Renal pelvis (tissue), 4 donors: ENCODE measurements around the gene SLC16A14. TPM values are rescaled to one million over a fixed set of nuclear protein-coding genes. Genes with fewer than 3 reads are reported as not detected.

Experiments
- DNase-seq: peaks from one replicate; pipeline ENCODE4 v3.0.0-alpha.2; 2013
- polyA plus RNA-seq, 3 donors: library from polyadenylated mRNA; unstranded; fragments of 120-200 nt; gene quantifications; one replicate each; pipeline ENCODE4 v1.2.1, GENCODE V29; 2013; ENCODE audit not compliant: insufficient read length in 3 of 3

The SLC16A14 gene
- polyA plus RNA-seq, 3 donors: 6.5 to 6.9 (median 6.7) TPM

GRCh38 chr2:230048010-230048671 lies 20.6 kb downstream of the SLC16A14 start:
- no peak for DNase-seq

GRCh38 chr2:230046491-230046890 lies 22.2 kb downstream of the SLC16A14 start:
- no peak for DNase-seq

DNA sequence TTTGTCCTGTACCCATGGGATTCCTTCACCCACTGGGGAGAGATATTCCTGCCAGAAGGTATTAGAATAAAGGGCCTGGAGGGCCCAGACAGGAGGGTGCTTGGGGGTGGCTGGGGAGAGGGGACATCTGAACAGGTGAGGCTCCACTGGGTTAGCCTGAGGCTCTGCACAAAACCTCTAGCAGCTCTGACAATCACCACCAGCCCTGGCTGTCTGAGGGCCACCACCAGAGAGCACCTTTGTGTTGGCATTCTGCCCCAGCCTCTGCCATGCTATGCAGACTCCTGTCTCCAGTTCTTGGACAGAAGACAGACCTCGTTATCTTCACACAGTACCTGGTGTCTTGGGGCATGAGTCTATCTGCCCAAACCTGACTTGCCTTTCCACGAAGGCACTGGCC lies 25.3 kb downstream of the SLC16A14 start:
- DNase-seq: no peak

GRCh38 chr2:230043025-230043424 lies 25.7 kb downstream of the SLC16A14 start:
- no peak for DNase-seq

- DNase-seq: no peak
These were observed 26.5 kb downstream of the SLC16A14 start for GRCh38 chr2:230042195-230042594.

DNA sequence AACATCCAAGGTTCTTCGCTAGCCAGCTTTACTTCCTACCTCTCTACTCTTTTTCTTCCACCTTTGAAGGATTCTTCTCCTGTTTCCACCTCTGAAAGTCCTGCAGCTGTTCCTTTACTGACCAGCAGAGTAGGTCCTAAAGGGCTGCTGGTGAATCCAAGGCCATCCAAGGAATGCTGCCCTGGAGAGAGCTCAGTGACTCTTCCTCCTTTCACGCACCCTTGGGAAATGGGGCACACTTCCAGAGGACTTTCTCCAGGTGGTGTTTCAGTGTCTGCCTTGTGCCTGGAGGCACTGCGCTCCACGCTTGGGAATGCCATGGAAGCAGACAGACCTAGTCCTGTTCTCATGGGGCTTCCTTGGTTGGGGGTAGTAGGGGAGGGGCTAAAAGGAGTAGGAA lies 45.4 kb downstream of the SLC16A14 start:
- DNase-seq: no peak

- DNase-seq: no peak
These were observed 49.0 kb downstream of the SLC16A14 start for GRCh38 chr2:230019742-230020141.

GRCh38 chr2:230018153-230018552 lies 50.6 kb downstream of the SLC16A14 start:
- no peak for DNase-seq

GRCh38 chr2:230016844-230017243 lies 51.9 kb downstream of the SLC16A14 start:
- DNase-seq: no peak

DNA sequence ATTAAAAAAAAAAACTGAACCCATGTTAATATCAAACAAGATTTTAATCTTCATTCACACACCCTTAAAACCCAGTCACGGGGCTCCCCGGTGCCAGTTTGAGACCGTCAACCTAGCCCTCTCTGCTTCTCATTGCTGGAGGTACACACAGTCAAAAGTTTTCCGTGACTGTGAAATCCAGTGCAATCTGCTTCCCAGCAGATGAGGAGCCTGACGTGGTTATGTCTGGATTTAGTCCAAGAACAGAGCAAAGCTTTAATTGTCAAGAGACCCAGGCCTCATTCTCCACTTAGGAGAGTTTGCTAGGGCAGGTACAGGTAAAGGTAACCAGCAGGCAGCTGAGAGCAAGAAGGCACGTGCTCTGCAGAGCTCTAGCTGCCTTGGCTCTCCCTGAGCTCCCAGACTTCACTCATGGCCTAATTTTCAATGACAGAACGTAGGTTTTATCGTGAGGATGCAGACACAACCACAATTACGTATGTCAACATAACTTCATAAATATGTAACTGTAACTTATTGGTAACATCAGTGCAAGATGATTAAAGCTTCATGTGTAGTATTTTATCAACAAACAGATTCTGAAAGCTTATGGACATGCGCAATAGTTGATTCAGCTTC lies 56.3 kb downstream of the SLC16A14 start:
- no peak for DNase-seq

DNA sequence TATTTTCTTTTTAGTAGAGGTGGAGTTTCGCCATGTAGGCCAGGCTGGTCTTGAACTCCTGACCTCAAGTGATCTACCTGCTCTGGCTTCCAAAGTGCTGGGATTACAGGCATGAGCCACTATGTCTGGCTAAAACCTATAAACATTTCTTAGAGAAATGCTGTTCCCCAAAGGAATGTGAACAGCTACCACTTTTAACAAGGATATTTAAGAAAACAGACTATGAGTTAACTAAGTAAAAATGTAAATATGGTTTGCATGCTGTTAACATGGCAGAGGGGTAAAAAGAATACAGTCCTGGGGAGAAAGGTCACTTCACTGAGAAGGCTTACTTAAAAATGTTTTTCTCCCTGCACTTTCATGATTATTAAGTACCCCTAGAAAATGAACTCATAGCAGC lies 57.1 kb downstream of the SLC16A14 start:
- DNase-seq: no peak

GRCh38 chr2:230010501-230010900 lies 58.2 kb downstream of the SLC16A14 start:
- DNase-seq: no peak

- no peak for DNase-seq
These were observed 60.0 kb downstream of the SLC16A14 start for GRCh38 chr2:230008708-230009066.

DNA sequence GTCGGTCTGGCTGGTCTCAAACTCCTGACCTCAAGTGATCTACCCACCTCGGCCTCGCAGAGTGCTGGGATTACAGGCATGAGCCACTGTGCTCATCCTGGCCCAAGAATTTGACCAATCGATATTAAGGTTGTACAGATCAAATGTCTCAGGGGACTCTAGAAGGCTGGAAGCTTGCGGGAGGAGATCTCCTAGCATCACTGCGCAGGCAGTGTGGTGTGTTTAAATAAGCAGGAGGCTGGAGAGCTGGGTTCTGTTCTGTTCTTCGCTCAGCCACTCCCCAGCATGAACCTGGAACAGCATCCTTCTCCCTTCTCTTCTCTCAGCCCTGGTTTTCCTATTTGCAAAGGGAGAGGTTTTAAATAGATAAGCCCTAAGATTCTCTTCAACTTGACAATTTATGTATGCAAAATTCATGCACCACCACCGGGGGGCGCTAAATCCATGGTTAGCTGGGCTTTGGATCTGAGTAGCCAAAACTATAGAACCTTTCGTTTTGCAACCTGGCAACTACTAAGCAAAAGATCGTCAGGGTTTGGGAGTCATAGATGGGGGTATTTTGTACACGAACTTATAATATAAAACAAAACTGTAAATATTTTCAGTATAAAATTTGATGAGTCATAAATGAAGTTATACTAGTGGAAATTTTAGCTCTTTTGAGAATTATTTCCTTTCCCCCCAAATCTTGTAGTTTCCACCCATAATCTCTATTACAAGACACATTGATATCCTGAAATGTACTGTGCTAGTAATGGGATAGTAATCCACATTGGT lies 60.6 kb downstream of the SLC16A14 start:
- DNase-seq: peak; percentile 15

GRCh38 chr2:230000118-230000841 lies 68.4 kb downstream of the SLC16A14 start:
- no peak for DNase-seq

DNA sequence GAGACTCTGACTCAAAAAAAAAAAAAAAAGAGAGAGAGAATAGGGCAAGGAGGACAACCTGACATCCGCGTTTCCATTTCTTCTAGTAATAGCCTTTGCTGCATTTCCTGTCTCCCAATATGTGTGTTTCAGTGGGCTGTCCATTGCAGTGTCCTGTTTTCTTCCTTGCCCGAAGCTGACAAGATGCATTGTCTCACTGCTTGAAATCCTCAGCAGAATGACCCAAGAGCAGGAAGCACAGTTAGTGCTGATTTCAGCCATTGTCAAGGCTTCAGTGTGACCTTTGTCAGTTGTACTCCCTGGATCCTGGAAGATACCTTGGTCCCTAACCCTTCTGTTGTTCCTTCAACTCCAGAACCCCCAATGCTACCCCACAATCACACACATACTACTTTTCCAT lies 71.2 kb downstream of the SLC16A14 start:
- no peak for DNase-seq

GRCh38 chr2:229996320-229996719 lies 72.4 kb downstream of the SLC16A14 start:
- DNase-seq: no peak

- DNase-seq: no peak
These were observed 75.5 kb downstream of the SLC16A14 start for GRCh38 chr2:229993236-229993635.
